Astrocyte of the hippocampus (primary cell): ENCODE measurements around the gene CACYBP.

Experiments
- DNase-seq: peaks from one replicate; pipeline ENCODE4 v3.0.0; 2011; ENCODE audit warnings: low read depth, low spot score

Gene CACYBP, protein sequence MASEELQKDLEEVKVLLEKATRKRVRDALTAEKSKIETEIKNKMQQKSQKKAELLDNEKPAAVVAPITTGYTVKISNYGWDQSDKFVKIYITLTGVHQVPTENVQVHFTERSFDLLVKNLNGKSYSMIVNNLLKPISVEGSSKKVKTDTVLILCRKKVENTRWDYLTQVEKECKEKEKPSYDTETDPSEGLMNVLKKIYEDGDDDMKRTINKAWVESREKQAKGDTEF

GRCh38 chr1:174999936-175000696 lies at the start of gene CACYBP:
TSS of gene CACYBP (plus strand) at chr1:174999947. CDS start at chr1:175000181, 234 bp downstream.
- DNase-seq = peak; percentile 59

DNA sequence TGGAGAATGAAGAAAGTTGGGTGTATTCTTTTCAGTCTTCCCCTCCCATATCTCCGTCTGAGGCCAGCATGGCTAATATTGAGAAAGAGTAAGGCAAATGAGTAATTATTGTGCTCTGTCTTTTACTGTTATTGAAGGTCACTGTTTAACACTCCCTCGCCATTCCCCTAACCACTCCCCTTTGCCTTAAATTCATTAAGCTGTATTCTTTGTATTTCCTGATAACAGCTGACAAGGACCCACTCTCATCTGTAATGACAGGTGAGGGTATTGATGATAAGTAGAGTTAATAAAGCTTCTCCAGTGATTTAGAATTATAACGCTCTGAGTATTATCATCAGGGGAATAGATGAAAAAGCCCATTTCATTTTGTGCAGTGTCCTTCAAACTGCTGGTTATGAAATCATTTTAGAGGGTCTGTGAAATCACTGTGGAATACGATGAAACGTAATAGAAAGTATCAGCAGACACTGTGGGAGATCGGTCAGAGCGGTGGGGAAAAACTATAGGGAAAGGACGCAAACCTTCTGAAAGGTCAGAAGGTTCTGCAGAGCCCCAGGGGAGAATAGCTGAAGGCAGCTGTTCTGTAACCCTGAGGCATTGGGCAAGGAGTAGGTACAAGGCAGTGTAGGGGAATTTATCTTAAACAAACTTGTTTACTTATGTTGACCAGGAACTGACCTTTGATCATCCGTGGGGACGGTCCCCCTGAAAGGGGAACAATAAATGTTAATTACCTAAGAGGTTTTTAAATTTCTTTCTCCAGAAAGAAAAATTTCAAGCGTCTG lies 46.3 kb upstream of the CACYBP start:
- DNase-seq = no peak

- DNase-seq = no peak
Observed at GRCh38 chr1:174954073-174954460, 45.7 kb upstream of the CACYBP start.

- DNase-seq = no peak
Observed at GRCh38 chr1:174954671-174955669, 44.8 kb upstream of the CACYBP start.

DNA sequence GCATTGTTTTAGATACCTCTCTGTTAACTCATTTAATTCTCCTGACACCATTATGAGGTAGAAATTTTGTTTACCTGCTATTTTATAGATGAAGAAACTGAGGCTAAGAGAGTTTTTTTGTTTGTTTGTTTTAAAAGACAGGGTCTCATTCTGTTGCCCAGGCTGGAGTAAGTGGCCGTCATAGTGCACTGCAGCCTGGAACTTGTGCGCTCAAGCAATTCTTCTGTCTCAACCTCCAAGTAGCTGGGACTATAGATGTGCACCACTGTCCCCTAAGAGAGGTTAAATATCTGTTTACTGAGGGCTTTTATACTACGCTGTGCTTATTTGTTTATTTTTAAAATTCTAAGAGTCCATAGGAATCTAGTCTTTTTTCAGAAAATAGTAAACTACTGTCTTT lies 43.7 kb upstream of the CACYBP start:
- no peak for DNase-seq

DNA sequence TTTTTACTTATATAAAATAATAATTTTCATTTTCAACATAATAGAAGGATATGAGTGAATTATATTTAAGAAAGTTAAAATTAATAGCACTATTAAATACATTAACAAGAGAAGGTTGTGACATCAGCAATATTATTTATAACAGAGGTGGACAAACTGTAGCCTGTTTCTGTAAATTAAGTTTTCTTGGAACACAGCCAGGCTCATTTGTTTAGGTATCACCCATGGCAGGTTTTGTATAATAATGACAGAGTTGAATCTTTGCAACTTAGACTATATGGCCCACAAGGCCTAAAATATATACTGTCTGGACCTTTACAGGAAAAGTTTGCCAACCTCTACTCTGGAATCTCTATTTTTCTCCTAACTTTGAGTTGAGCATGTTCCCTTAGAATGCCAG lies 42.8 kb upstream of the CACYBP start:
- no peak for DNase-seq

DNA sequence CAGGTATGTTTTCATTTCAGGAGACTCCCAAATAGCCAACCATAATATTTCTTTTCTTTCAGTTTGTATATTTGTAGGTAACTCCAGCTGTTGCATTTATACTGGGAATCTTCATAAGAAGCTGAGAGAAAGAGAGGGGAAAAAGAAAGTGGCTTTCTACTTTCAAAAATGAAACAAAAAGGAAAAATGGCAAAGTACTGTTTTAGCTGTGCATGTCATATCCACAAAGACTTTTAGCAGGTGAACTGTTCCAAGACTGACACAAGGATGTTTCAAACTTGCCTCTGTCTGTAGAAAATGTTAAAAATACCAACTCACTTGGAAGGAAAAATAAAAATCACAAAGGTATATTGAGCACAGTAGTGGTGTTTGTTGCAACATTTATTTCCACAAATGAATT lies 41.9 kb upstream of the CACYBP start:
- DNase-seq = no peak

- no peak for DNase-seq
Observed at GRCh38 chr1:174958396-174958795, 41.4 kb upstream of the CACYBP start.

DNA sequence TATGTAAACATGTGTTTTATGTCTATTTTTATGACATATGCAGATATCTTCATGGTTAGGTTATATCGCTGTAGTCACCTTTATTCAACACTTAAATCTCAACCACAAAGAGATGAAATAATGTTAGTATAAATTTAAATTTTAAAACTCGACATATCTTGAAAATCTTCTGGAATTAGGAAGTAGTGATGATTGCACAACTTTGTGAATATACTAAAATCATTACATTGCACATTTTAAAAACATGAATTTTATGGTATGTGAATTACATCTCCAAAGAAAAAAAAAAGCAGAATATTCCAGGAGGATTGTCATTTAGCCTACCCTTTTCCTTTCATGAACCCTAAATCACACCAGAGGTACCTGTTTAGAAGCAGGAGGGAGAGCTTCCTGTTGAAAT lies 39.4 kb upstream of the CACYBP start:
- DNase-seq = no peak

GRCh38 chr1:174963529-174964125 lies 36.1 kb upstream of the CACYBP start:
- DNase-seq = no peak

GRCh38 chr1:174964261-174964971 lies 35.3 kb upstream of the CACYBP start:
- peak; percentile 16 for DNase-seq

- no peak for DNase-seq
Observed at GRCh38 chr1:174964972-174965361, 34.8 kb upstream of the CACYBP start.

DNA sequence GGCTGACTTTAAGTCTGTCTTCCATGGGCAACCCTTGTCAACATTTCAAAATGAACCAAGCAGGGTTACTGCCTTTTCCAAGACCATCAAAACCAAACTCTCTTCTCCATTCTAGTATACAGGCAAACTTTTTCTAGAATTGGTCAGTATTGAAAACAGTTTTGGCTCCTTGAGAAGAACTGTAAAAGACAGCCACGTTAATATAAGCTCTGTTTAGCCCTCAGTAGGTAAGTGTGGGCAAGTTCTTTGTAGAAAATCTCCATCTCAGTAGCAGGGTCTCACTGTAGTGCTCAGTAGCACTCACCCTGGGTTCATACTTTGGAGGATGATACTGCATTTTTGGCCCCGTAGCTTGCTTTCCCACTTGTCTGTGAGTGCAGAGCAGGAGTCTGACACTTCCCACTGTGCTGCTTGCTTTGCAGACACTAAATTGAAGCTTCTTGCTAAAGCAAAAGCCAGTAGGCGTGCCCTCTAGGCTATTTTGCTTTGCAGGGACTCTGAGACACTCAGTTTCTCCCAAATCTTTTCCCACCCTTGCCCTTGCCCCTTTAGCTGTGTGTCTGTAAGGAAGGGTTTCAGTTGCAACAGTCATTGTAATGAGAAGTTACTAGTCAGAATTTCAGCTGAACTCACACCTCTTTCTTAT lies 34.3 kb upstream of the CACYBP start:
- no peak for DNase-seq

DNA sequence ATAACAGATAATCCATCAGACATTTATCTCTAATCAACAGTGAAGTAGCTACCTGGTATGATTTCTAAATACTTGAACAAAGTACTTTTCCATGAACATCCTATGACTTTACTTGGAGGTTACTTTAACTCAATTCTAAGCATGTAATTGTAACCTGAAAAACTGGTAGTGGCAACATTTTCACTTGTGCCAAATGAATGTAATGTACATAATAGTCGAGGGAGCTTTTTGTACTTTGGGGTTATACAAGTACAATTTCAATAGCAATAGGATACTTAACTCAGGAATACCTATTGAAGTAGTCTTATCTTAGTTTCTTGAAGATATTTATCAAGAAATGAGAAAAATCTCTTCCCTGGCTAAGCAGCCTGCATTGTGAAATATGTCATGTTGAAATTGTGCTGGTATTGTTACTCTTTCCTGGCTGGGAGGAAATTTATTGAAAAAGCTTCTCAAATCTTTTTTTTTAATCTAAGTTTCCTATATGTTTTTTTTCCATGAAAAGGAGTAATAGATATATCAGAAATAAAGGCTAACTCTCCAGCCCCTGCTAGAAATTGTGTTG lies 33.7 kb upstream of the CACYBP start:
- DNase-seq = no peak

GRCh38 chr1:174967845-174968705 lies 31.7 kb upstream of the CACYBP start:
- DNase-seq = no peak

DNA sequence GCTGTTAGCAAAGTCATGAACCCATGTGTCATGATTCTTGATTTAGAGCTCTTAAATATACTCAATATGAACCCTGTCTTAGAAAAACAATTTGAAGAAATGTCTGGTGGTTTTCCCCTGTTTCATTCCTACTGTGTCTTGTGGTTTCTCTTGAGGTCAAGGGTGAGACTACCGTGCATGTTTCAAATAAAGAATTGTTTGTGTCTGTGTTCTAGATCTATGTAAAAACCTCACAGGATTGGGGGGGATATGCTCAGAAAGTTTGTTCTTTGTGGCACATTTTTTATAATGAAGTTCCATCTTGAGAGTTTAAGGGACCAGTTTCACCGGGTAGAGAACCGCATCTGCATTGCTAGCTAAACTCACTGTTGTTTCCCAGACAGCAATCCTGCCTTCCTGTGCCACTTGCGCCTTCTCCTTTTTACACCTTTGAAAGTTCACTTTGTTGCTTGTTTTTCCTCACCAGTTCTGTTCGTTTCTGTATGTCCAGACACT lies 30.9 kb upstream of the CACYBP start:
- peak; percentile 91 for DNase-seq

DNA sequence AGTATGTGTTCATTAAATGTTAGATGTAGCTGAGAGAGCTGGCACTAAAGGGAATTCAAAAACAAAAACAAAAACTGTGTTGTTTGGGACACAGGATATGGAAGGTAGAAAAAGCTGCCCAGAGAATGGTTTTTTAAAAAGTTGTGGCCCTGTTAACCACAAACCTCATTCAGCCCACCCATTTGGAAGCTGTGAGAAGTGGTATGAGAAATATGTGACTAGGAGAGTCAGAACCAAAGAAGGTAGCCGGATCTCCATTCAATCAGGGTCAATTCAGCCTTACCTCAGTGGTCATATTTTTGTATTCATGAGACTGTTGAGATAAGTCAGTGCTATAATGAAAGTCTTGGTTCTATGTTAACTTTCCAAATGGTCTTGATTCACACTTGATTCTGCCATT lies 29.8 kb upstream of the CACYBP start:
- DNase-seq = peak; percentile 89

DNA sequence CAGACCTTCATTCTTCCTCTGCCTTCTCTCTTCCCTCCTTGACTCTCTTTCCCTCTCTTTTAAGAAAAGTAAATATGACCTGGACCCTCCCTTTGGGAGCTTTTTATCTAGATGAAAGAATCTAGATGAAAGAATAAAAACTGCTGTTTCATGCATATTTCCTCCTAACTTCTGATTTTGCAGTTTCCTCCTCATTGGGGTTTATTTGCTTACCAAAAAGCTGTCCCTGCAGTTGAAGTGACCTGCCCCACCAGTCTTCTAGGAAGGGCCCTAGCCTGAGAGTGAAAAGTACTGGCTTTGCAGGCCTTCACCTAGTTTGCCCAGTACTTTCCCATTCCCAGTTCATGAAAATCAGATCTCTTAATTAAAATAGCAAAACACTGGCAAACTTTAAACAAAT lies 28.3 kb upstream of the CACYBP start:
- DNase-seq = no peak
